Fibroblast of skin of back (primary cell): ENCODE data around the gene ELP5.
A peak's percentile ranks its signal among the peaks of the same experiment; 100 is the strongest.

ENCODE experiments used
- DNase-seq: peaks from one replicate; pipeline ENCODE4 v3.0.0-alpha.2; 2013

ELP5 gene

DNA sequence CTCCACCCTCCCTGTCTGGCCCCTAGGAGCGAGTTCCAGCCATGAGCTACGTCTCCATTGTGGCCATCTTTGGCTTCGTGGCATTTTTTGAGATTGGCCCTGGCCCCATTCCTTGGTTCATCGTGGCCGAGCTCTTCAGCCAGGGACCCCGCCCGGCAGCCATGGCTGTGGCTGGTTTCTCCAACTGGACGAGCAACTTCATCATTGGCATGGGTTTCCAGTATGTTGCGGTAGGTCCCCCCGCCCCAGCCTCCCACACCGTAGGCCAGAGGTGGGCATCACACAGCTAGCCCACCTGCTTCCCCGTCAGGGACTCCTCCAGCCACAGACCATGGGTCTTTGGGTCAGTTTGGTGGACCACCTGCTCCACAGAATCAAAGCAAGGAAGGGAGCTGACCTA is 33.7 kb downstream of the ELP5 start:
- DNase-seq, result no peak

DNA sequence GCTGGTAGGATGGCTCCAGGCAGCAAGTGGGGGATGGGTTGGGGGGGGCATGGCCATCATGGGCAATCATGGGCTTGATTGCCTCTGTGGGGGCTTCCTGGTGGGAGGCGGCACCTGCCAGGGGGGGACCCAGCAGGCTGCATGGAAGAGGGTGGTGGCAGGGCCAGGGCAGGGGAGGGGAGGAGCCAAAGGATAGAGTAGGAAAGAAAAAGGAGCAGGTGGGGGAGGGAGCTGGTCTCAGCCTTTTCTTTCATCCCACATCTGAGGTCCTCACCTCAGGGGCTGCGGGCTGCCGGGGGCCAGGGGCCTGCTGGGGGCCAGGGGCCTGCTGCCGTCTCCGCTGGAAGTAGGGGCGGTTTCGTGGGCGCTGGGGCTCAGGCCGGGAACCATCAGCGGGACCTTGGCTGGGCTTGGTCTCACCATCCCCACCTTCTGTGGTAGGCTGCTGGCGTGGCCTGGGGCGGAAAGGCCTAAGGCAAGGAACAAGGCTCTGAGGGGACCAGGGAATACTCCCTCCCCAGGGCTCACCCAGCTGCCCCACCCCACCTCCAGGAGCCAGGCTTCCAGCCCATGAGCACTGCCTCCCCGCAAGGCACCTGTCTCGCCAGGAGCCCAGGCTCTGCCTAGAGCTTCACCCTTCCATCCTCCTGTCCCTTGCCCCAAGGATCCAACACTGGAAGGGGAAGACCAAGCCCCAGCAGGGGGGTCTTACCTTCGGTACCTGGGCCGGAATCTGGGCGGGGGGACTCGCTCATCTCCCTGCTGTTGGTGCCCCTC is 37.4 kb downstream of the ELP5 start:
- no peak for DNase-seq

DNA sequence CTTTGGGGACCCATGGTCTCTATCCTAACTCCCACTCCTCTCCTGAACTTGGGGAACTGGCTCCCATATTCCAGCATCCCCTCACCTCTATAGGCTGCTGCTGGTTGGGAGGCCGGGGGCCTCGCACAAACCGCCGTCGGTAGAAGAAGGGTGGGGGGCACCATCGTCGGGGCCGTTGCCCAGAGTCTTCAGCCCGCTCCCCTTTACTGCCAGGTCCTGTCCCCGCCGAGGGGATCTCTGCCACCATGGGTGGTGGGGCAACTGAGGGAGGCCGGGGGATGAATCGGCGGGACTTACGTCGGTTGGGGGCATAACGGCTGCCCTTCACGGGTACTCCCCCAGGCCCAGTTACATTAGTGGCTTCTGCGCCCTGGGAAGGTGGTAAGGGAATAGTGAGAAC is 38.2 kb downstream of the ELP5 start:
- no peak for DNase-seq

DNA sequence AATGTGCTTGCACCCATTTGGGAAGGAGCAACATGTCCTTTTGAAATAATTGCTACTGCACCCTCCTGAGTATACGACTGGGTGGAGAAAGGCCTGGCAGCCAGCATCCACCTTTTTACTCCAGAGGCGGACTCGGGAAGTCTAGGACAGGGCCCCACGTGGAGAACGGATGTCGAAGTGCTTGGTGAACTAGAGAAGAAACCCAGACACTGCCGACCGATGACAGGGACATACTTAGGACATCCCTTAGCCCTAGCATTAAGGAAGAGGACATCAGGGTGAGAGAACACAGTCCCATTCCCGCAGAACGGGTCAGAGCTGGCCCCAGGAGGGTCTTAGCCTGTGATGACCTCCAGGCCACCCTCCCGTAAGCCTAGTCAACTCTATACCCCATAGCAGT is 38.7 kb downstream of the ELP5 start:
- no peak for DNase-seq

DNA sequence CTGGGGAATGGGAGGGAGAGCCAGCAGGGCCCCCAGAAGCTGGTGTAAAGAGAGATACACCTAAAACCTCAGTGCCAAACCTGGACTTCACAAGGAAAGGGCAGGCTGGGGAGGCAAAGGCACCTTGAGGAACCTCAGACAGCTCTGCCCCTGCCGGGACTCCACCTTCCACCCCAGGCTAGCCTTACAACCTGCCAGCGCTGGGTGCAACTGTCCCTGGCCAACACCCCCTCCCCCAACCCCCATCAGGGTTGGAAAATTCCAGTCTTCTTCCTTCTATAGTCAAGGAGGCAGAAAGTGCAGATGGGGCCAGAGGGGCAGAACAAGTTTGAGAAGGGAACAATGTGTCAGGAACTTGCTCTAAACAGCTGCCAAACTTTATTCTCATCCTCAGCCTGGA is 40.2 kb downstream of the ELP5 start:
- DNase-seq, result no peak

DNA sequence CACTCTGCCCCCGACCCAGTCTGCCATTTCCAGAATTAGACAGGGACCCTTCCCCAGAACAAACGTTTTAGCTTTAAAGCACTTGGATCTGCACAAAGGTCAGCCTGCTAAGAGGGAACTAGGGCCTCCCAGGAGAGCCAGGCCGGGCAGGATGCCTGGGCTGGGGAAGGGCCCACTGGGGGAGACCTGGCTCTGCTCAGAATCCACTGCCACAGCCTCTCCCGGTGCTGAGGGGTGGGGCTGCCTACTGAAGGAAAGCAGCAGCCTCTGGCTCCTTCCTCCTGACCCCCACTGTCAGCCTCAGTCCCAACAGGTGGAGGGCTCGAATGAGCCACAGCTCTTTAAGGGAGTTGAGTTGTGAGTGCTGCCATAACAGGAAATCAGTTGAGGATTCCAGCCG is 40.7 kb downstream of the ELP5 start:
- DNase-seq, result no peak

DNA sequence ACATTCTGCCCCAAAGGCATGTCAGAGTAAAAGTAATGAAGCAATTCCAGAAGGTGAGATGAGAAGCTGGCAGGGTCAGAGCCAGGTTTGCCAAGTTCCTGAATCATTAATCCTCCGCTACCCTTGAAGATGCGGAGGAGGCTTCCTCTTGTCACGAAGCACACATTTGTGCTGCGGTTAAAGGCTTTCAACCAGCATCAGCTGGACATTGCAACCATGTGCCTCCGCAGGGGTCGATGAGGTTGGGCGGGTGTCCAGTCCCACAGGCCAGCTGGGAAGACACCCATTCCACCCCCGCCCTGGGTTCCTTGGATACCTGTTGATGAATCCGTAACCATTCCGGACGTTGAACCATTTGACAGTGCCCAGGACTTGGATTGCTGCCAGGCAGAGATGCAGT is 41.1 kb downstream of the ELP5 start:
- no peak for DNase-seq

DNA sequence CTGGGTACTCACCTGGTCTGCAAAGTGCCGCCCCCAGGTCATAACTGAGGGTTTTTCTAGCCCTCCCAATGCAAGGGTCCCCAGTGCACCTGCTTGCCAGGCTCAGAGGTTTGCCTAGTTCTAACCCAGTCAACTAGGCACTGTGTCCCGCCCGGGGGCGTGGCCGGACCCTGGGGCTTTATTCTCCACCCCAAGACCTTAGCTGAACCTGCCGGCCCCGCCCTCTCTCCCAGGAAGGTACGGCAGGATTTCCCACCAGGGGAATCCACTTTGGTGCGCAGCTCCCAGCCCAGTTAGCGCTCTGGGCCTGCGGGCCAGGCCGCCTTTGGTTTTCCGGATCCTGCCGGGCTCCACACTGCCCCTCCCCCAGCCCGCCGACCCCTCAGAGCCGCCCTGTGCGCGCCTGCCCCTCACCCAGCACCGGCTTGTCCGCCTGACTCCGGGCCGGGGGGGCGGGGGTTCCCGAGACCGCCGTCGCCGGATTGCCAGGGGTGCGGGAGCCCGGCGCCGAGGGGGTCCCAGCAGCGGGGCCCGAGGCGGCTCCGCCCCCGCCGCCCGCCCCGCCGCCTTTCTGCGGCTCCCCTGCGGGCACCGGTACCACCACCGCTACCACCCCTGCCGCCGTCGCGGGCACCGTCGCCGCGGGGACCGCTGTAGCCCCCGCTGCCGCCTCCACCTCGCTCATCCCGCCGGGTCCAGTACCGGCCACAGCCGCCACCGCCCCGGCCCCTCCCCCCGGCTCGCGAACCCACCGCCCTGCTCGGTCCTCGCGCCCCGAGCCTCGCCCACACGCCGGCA is 42.0 kb downstream of the ELP5 start:
- no peak for DNase-seq

DNA sequence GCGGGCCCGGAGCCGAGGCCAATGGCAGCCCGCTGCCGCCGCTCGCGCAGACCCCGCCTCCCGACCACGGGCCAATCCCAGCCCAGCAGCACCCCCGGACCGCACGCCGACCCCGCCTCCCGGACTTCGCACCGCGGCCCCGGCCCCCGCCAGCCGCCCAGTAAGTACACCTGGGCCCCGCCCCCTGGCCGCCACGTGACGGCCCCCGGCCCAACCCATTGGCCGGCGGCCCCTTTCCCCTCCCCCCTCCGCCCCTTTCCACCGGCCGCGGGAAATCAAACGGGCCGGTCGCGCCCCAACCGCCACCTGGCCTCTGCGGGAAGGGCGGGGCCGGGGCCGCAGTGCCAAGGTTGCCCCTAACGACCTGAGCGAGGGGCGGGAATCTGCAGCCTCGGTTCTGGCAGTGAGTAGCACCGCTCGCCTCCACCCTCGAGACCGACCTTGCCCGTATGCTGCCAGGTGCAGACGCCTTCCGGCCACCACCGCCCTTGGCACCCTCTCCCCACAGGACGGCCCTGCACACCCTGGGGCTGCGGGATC is 42.7 kb downstream of the ELP5 start, which contains the start of gene YBX2:
TSS of gene YBX2 (minus strand) at position 26 of the 540 bp plus-strand sequence. CDS start 139 bp downstream, outside the sequence.
- DNase-seq, result peak; percentile 36

DNA sequence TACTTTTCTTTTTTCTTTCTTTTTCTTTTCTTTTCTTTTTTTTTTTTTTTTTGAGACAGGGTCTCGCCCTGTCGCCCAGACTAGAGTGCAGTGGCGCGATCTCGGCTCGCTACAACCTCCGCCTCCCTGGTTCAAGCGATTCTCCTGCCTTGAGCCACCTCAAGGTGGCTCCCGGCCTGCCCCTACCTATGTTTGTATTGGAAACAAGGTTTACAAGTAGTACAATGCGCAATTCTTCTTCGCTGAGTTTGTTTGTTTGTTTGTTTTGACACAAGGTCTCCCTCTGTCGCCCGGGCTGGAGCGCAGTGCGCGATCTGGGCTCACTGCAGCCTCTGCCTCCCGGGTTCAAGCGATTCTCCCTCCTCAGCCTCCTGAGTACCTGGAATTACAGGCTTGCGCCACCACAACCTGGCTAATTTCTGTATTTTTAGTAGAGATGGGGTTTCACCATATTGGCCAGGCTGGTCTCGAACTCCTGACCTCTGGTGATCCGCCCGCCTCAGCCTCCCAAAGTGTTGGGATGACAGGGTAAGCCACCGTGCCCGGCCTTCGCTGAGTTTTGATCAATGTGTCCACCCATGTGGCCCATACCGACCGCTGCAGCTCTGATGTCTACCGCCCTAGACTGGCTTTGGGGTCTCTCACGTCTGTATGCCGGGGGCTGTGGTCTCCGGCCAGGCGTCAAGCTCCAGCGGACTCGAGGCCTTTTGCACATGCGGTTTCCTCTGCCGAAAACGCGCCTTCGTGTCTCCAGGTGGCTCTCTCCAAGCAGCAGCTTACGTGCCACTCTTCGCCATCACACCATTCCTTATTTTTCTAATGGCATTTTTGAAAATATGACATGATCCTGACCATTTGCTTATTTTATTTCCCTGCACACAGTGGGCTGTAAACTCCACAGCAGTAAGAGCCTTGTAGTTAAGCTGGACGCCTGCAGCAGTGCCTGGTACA is 43.5 kb downstream of the ELP5 start:
- no peak for DNase-seq

DNA sequence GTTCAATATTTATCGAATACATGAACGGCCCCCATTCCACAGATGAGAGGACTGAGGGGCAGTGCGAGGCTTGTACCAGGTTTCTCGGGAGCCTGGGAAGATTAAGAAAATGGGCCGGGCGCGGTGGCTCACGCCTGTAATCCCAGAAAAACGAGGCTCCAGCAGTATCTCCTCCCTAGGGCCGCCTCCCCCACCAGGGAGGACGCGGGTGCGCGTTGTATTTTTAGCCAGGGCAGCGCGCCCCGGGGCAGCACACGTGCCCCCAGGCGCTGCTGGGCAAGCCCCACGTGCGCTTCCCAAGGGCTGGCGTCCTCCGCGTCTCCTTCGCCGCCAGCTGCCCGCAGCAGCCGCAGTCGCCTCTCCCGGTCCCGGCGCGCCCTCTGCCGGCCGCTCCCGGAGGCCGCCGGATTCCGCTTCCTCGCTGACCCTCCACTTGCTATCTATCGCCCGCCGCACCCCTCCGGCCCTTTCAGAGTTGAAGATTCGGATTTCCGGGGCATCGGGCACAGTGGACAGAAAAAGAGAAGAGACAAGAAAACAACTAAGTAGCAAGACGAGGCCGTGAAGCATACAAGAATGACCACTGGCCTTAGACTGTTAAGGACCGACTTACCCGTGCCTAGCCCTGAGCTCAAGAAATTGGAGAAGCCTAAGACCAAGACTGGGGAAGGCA is 44.3 kb downstream of the ELP5 start:
- peak; percentile 78 for DNase-seq

DNA sequence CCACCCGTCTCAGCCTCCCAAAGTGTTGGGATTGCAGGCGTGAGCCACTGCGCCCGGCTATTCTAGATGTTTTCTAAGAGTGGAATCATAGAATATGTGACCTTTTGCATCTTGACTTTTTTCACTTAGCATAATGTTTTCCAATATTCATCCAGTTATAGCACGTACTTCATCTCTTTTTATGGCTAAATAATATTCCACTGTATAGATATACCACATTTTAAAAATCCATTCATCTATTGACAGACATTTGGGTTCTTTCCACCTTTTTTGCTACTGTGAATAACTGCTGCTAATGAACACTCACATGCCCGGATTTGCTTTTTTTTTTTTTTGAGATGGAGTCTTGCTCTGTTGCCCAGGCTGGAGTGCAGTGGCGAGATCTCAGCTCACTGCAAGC is 52.2 kb downstream of the ELP5 start:
- DNase-seq, result no peak

DNA sequence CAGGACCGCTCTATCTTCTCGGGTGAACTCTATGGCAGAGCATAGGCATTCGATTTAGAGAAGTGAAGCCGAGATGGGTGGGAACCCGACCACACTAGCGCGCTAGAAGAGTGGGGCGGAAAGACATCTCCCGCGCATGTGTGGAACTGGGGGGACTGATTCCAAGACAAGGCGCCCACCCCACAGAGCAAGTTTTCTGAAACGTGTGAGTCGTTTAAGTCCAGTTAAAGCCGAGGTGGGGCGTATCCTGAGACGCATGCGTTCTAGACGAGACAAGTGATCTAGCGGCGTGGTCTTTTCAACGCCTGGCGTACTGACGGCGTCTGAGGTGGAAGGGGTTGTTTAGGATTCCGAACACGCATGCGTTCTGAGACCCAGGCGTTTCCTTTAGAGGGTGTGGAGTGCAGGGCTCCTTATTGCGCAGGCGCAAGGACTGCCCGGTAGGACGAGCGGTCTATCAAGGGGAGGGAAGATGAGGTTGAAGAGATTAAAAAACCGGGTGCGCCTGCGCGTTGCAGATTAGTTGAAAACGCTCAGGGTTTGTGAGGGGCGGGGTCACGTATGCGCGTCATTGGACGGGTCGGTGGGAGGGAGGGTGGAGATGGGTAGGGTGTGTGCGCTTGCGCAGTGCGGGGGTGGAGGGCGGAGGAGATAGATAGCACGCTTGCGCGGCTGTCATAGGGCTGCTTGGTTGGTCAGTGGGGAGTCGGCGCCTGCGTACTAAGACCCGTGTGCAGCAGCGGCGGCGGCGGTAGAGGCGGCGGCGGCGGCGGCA is 55.1 kb downstream of the ELP5 start, which contains the start of gene EIF5A:
TSS of gene EIF5A (plus strand) at position 718 of the 775 bp plus-strand sequence. CDS start 2,008 bp downstream, outside the sequence.
- DNase-seq, result peak; percentile 100

DNA sequence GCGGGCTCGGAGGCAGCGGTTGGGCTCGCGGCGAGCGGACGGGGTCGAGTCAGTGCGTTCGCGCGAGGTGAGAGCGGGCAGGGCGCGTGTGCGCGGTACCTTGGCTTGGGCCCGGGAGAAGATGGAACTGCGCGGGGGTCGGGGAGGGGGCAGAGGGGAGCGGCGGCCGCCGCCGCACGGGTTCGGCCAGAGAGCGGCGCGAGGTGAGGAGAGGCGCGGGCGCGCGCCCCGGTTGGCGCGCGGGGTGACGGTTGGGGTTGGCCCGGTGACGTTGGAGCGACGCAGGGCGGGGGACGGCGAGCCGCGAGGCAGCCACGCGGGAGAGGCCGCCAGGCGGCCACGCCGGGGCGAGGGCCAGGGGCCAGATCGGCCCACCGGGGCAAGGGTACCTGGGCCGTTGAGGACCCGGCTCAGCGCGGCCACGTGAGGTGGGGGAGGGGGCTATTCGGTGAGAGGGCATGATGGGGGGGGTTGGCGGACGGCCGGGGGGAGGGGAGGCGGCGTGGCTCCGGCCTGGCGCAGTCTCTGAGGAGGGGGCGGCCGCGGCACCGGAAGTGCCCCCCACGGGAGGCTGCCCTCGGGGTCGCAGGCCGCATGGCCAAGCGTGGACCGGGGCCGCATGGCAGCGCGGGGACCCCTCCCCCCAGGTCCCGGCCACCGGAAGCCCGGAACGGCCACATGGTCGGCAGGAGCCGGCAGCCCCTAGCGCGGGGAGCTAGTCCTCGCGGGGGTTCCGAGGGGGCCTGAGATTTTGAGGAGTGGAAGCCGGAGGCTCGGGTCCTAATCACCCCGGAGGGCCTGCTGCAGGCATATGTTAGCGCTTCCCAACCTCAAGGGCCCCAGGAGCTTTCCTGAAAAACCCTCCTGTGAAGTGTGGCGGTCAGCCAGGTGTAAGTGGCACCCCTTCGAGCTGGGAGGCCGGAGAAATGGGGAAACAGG is 55.9 kb downstream of the ELP5 start:
- DNase-seq, result peak; percentile 26

DNA sequence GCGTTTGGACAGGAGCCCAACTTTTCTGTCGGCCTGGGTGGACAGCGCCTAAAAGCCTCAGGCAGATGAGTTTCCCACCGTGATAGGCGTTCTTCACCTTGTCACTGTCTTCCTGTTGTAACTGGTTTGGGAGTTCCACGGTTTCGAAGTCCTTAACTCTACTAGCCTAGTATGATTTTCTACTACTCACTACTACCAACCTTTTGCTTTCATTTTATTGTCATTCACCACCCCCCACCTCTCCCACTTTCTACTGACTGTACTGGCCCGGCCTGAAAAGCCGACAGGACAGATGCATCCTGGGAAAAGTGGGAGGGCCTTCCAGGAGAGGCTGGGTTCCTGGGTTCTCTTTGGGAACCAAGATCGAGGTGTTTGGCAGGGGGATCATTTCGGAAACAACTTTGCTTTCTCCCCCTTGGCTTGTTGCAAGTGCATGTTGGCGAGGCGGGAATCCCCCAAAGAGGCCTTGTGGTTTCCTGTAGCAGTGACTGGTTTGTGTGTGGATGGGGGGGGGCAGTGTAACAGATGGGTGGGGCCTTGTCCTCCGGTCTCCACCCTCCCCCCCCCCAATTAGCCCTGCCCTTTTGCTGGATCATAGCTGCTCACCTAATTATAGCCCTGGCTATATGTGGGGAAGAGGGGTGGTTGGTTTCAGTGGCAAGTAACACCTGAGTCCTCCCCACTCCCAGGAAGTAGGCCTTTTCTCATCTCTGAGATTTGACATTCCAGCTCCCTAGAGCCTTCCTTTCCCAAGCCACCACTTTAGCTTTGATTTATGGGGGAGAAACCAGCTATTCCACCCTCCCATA is 56.8 kb downstream of the ELP5 start:
- DNase-seq, result peak; percentile 87
